SK-N-SH (cell line): ENCODE results near the gene NECTIN2. TPM values are rescaled to one million over a fixed set of nuclear protein-coding genes. Genes with fewer than 3 reads are reported as not detected.

Experiments used
- CTCF ChIA-PET: fragments of 300-600, 350-600 bp; formaldehyde crosslinking; extraction: SDS; loops from one replicate; lab custom pipeline; 2021; lab: Yijun Ruan, JAX
- POLR2A ChIA-PET: fragments of 350-600 bp; sonication (Branson Sonifier 250); formaldehyde crosslinking; extraction: SDS; loops from one replicate; lab custom pipeline; 2020; ENCODE audit warnings: antibody characterized with exemption, inconsistent platforms; lab: Yijun Ruan, JAX
- DNase-seq: peaks from one replicate; pipeline ENCODE4 v3.0.0; 2012
- H2AFZ ChIP-seq: fragments of 200-600 bp; sonication (generic); 2 replicates; pipeline ENCODE4 v1.8.1; 2016; ENCODE audit warnings: antibody characterized with exemption, mild to moderate bottlenecking, low read depth
- H3F3A ChIP-seq: fragments of 200-600 bp; sonication (generic); replicated peaks from 2 replicates; pipeline ENCODE3; 2016; ENCODE audit warnings: antibody characterized with exemption, mild to moderate bottlenecking; ENCODE audit not compliant: insufficient read depth
- H3K27ac ChIP-seq, 2 experiments: fragments of 200-500 bp in 1 of 2; fragments of 200-600 bp in 1 of 2; sonication (Bioruptor generic) in 1 of 2; sonication (generic), shearing (Covaris generic) in 1 of 2; 2 replicates each; pipeline versions ENCODE4 v1.5.1 to v1.6.1; 2014 to 2016; ENCODE audit warnings: low read depth in 2 of 2, inconsistent platforms in 1 of 2, low read length in 1 of 2, mild to moderate bottlenecking in 1 of 2, mixed read lengths in 1 of 2
- H3K27me3 ChIP-seq: fragments of 200-600 bp; sonication (generic), shearing (Covaris generic); 2 replicates; pipeline ENCODE4 v1.6.1; 2016; ENCODE audit warnings: mixed run types; ENCODE audit not compliant: insufficient read depth
- H3K36me3 ChIP-seq, 2 experiments: fragments of 200-500 bp in 1 of 2; fragments of 200-600 bp in 1 of 2; sonication (Bioruptor generic) in 1 of 2; sonication (generic) in 1 of 2; replicated peaks in 1 of 2; 2 replicates each; pipeline versions ENCODE3 to v1.5.1; 2014 to 2016; ENCODE audit warnings: low read length in 1 of 2, mild to moderate bottlenecking in 1 of 2; ENCODE audit not compliant: insufficient read depth in 2 of 2, control insufficient read depth in 1 of 2
- H3K4me1 ChIP-seq, 2 experiments: fragments of 200-500 bp in 1 of 2; fragments of 200-600 bp in 1 of 2; sonication (Bioruptor generic) in 1 of 2; sonication (generic), shearing (Covaris generic) in 1 of 2; 2 replicates each; pipeline versions ENCODE4 v1.5.1 to v1.6.1; 2014 to 2016; ENCODE audit warnings: low read depth in 1 of 2, low read length in 1 of 2, mixed run types in 1 of 2; ENCODE audit not compliant: insufficient read depth in 2 of 2, control insufficient read depth in 1 of 2
- H3K4me2 ChIP-seq: fragments of 200-600 bp; sonication (generic), shearing (Covaris generic); 2 replicates; pipeline ENCODE4 v1.6.1; 2017; ENCODE audit warnings: mixed run types
- H3K4me3 ChIP-seq, 2 experiments: fragments of 200-500 bp in 1 of 2; fragments of 200-600 bp in 1 of 2; sonication (Bioruptor generic) in 1 of 2; sonication (generic), shearing (Covaris generic) in 1 of 2; 2 replicates each; pipeline versions ENCODE4 v1.5.1 to v1.8.1; 2014 to 2016; ENCODE audit warnings: low read depth in 2 of 2, inconsistent platforms in 1 of 2, low read length in 1 of 2, mild to moderate bottlenecking in 1 of 2, mixed read lengths in 1 of 2, moderate library complexity in 1 of 2
- H3K79me2 ChIP-seq: fragments of 200-600 bp; sonication (generic); 2 replicates; pipeline ENCODE4 v1.8.1; 2017; ENCODE audit warnings: mild to moderate bottlenecking; ENCODE audit not compliant: insufficient read depth
- H3K9ac ChIP-seq: fragments of 200-600 bp; sonication (generic); 2 replicates; pipeline ENCODE4 v1.6.1; 2017; ENCODE audit warnings: mixed run types
- H3K9me2 ChIP-seq: fragments of 200-600 bp; sonication (generic); 2 replicates; pipeline ENCODE4 v1.6.1; 2017; ENCODE audit warnings: mixed run types
- H3K9me3 ChIP-seq: fragments of 200-600 bp; sonication (generic); 2 replicates; pipeline ENCODE4 v1.6.1; 2017; ENCODE audit warnings: mixed run types, mild to moderate bottlenecking, moderate library complexity
- H4K20me1 ChIP-seq: fragments of 200-600 bp; sonication (generic); 2 replicates; pipeline ENCODE4 v1.6.1; 2017; ENCODE audit warnings: mild to moderate bottlenecking, mixed run types; ENCODE audit not compliant: insufficient read depth
- CHD2 ChIP-seq: fragments of 150-350 bp; IDR thresholded peaks from 2 replicates; pipeline ENCODE4 v1.6.1; 2018; ENCODE audit warnings: low read length; ENCODE audit not compliant: partially characterized antibody
- ELF1 ChIP-seq: IDR thresholded peaks from 2 replicates; pipeline ENCODE4 v1.4.0; 2012
- EP300 ChIP-seq, 2 experiments: IDR thresholded peaks; 2 replicates each; pipeline versions ENCODE4 v1.4.0 to v1.6.1; 2012; ENCODE audit warnings: borderline replicate concordance in 1 of 2, low read depth in 1 of 2, low read length in 1 of 2
- FOSL2 ChIP-seq: IDR thresholded peaks from 2 replicates; pipeline ENCODE4 v1.4.0; 2012; ENCODE audit warnings: low read depth, mild to moderate bottlenecking, moderate library complexity, borderline replicate concordance
- FOXM1 ChIP-seq: IDR thresholded peaks from 2 replicates; pipeline ENCODE4 v1.4.0; 2012; ENCODE audit warnings: low read depth, mild to moderate bottlenecking
- GABPA ChIP-seq: IDR thresholded peaks from 2 replicates; pipeline ENCODE4 v1.4.0; 2012; ENCODE audit warnings: low read depth, mild to moderate bottlenecking
- JUND ChIP-seq: IDR thresholded peaks from 2 replicates; pipeline ENCODE4 v1.4.0; 2012
- MEF2A ChIP-seq: IDR thresholded peaks from 2 replicates; pipeline ENCODE4 v1.4.0; 2012; ENCODE audit warnings: low read depth, borderline replicate concordance
- NFIC ChIP-seq: IDR thresholded peaks from 2 replicates; pipeline ENCODE4 v1.4.0; 2012; ENCODE audit warnings: borderline replicate concordance
- RAD21 ChIP-seq: IDR thresholded peaks from 2 replicates; pipeline ENCODE4 v1.6.1; 2012; ENCODE audit warnings: mild to moderate bottlenecking, low read length
- RCOR1 ChIP-seq: fragments of 150-350 bp; IDR thresholded peaks from 2 replicates; pipeline ENCODE4 v1.6.1; 2017; ENCODE audit warnings: antibody characterized with exemption, low read length
- RFX5 ChIP-seq: IDR thresholded peaks from 2 replicates; pipeline ENCODE4 v1.6.1; 2012; ENCODE audit warnings: mild to moderate bottlenecking, improper control_type of control experiment, low read length
- RXRA ChIP-seq: IDR thresholded peaks from 2 replicates; pipeline ENCODE4 v1.4.0; 2012; ENCODE audit warnings: low read depth, mild to moderate bottlenecking, borderline replicate concordance
- SIN3A ChIP-seq: IDR thresholded peaks from 2 replicates; pipeline ENCODE4 v1.6.1; 2012; ENCODE audit warnings: low read depth, mild to moderate bottlenecking, low read length, moderate library complexity, borderline replicate concordance
- SMC3 ChIP-seq: IDR thresholded peaks from 2 replicates; pipeline ENCODE4 v1.6.1; 2012; ENCODE audit warnings: low read depth, low read length, improper control_type of control experiment
- TAF1 ChIP-seq: IDR thresholded peaks from 2 replicates; pipeline ENCODE4 v1.6.1; 2012; ENCODE audit warnings: low read depth, mild to moderate bottlenecking, low read length, moderate library complexity, borderline replicate concordance
- TCF12 ChIP-seq: IDR thresholded peaks from 2 replicates; pipeline ENCODE4 v1.4.0; 2012
- TEAD4 ChIP-seq: IDR thresholded peaks from 2 replicates; pipeline ENCODE4 v1.4.0; 2012; ENCODE audit warnings: mild to moderate bottlenecking, borderline replicate concordance; ENCODE audit not compliant: insufficient read depth
- YY1 ChIP-seq: IDR thresholded peaks from 2 replicates; pipeline ENCODE4 v1.4.0; 2012; ENCODE audit warnings: low read depth, mild to moderate bottlenecking
- WGBS: methylation state at CpG from one replicate; pipeline ENCODE4 v1.1.6; 2017; ENCODE audit warnings: low lambda C conversion rate; 5-methylcytosine and 5-hydroxymethylcytosine counted together
- polyA plus RNA-seq, 3 experiments: library from polyadenylated mRNA; depleted of rRNA; stranded (reverse); fragments of >200 nt; gene quantifications; 2 replicates each; pipeline ENCODE4 v1.2.3, GENCODE V29; 2012
- TF ChIP-seq, protein P1 (sequence below): IDR thresholded peaks from 2 replicates; pipeline ENCODE4 v1.6.1; 2012; ENCODE audit warnings: mild to moderate bottlenecking, low read depth, low read length, moderate library complexity
- TF ChIP-seq, protein P2 (sequence below): fragments of 150-350 bp; IDR thresholded peaks from 2 replicates; pipeline ENCODE4 v1.6.1; 2017; ENCODE audit warnings: antibody characterized with exemption, low read length, low read depth, borderline replicate concordance
- TF ChIP-seq, protein P3 (sequence below): IDR thresholded peaks from 2 replicates; pipeline ENCODE4 v1.4.0; 2012; ENCODE audit warnings: low read depth, borderline replicate concordance
- TF ChIP-seq, protein P4 (sequence below): IDR thresholded peaks from 2 replicates; pipeline ENCODE4 v1.4.0; 2012; ENCODE audit warnings: low read depth
- TF ChIP-seq, protein P5 (sequence below): fragments of 150-350 bp; IDR thresholded peaks from 2 replicates; pipeline ENCODE4 v1.6.1; 2016; ENCODE audit warnings: mild to moderate bottlenecking, low read depth, low read length

Gene NECTIN2
- polyA plus RNA-seq, 1 of the 3 experiments (the other 2 are of a cell fraction), result 121 TPM

DNA sequence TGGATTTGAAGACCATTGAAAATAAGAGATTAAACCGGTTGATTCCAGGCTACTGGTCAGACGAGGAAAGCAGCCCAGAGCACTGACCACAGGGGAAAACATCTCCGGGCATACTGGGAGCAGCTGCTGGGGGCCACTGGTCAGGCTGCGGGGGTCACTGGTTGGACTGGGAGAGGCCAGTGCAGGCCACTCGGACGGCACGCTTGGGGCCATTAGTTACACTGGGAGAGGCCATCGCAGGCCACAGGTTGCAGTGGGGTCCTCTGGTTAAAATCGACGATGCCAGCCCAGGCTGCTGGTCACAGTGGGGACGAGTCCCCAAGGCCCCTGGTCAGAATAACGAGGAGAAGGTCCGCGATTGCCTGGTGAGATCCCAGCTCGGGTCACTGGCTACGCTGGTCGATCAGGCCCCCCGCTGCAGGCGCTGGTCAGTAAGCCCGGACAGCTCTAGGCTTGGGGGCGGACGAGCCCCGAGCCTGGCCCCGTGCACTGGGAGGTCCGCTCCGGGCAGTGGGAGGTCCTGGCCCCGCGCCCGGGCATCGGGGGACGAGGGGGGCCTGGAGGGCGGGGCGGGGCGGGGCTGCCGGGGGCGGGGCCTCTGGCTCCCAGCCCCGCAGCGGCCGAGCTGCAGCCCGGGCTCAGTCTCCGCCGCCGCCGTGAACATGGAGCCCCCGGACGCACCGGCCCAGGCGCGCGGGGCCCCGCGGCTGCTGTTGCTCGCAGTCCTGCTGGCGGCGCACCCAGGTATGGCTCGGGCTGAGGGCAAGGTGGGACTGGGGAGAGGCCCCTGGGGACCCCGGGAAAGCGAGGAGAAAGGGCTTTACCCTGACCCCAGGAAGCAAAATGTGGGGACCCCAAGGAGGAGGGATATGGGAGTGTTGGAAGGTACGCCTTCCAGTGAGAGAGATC lies 37.4 kb upstream of the NECTIN2 start, which contains the start of gene BCAM:
TSS of gene BCAM (plus strand) at position 641 of the 909 bp plus-strand sequence. CDS start at position 663, 22 bp downstream.
- Histone ChIP-seq H3K27me3 (peaks cover 34% of the 10 kb centered on the region), H3K27ac (no peak within 1 kb of the TSS), H3K79me2 (no peaks in the 10 kb centered on the region), H3F3A (peaks cover 8% of the 10 kb centered on the region), H3K36me3 (no peaks in the 10 kb centered on the region), H3K4me3 (peak within 1 kb of the TSS; percentile 51 to 66), H3K9me2 (no peaks in the 10 kb centered on the region), H3K9ac (peak within 1 kb of the TSS; percentile 60), H3K4me2 (peak within 1 kb of the TSS; percentile 99), H3K4me1 (peaks cover 8 to 13% of the 10 kb centered on the region in 2 experiments; a peak in 2 of 4 replicates), H4K20me1 (no peaks in the 10 kb centered on the region), H3K9me3 (no peaks in the 10 kb centered on the region), H2AFZ (peak within 1 kb of the TSS; percentile 82; the same call in 1 of the 2 replicates)
- ChIA-PET POLR2A (no interaction called here), CTCF (interaction anchor here (0.5 to 9.3 kb wide), 16 partner anchors 9 to 368 kb away, joined by 3 to 70 read pairs (median 4); no protein-coding TSS in a partner anchor)
- WGBS, result 15% methylated on average over 8 of the region's 59 CpGs
- DNase-seq, result peak; percentile 97
- TF ChIP-seq SIN3A, result 0 out of 2 replicates have a peak, but pooled peaks have one; percentile 14
- TF ChIP-seq MEF2A, result no peak
- no peak for TF ChIP-seq CHD2
- no peak for TF ChIP-seq FOXM1
- TF ChIP-seq TAF1, result peak; percentile 50; the same call in 1 of the 2 replicates
- TF ChIP-seq EP300 (IDR thresholded peaks at IDR 0.05; ENCODE audit: borderline replicate concordance in 1 of 2, low read depth in 1 of 2, low read length in 1 of 2), result no peak
- peak; percentile 60 for TF ChIP-seq NFIC
- TF ChIP-seq RCOR1, result no peak
- TF ChIP-seq, protein P1, sequence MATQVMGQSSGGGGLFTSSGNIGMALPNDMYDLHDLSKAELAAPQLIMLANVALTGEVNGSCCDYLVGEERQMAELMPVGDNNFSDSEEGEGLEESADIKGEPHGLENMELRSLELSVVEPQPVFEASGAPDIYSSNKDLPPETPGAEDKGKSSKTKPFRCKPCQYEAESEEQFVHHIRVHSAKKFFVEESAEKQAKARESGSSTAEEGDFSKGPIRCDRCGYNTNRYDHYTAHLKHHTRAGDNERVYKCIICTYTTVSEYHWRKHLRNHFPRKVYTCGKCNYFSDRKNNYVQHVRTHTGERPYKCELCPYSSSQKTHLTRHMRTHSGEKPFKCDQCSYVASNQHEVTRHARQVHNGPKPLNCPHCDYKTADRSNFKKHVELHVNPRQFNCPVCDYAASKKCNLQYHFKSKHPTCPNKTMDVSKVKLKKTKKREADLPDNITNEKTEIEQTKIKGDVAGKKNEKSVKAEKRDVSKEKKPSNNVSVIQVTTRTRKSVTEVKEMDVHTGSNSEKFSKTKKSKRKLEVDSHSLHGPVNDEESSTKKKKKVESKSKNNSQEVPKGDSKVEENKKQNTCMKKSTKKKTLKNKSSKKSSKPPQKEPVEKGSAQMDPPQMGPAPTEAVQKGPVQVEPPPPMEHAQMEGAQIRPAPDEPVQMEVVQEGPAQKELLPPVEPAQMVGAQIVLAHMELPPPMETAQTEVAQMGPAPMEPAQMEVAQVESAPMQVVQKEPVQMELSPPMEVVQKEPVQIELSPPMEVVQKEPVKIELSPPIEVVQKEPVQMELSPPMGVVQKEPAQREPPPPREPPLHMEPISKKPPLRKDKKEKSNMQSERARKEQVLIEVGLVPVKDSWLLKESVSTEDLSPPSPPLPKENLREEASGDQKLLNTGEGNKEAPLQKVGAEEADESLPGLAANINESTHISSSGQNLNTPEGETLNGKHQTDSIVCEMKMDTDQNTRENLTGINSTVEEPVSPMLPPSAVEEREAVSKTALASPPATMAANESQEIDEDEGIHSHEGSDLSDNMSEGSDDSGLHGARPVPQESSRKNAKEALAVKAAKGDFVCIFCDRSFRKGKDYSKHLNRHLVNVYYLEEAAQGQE, result no peak
- TF ChIP-seq, protein P2, sequence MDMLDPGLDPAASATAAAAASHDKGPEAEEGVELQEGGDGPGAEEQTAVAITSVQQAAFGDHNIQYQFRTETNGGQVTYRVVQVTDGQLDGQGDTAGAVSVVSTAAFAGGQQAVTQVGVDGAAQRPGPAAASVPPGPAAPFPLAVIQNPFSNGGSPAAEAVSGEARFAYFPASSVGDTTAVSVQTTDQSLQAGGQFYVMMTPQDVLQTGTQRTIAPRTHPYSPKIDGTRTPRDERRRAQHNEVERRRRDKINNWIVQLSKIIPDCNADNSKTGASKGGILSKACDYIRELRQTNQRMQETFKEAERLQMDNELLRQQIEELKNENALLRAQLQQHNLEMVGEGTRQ, result no peak
- TF ChIP-seq SMC3, result no peak
- TF ChIP-seq FOSL2, result no peak
- TF ChIP-seq, protein P3, sequence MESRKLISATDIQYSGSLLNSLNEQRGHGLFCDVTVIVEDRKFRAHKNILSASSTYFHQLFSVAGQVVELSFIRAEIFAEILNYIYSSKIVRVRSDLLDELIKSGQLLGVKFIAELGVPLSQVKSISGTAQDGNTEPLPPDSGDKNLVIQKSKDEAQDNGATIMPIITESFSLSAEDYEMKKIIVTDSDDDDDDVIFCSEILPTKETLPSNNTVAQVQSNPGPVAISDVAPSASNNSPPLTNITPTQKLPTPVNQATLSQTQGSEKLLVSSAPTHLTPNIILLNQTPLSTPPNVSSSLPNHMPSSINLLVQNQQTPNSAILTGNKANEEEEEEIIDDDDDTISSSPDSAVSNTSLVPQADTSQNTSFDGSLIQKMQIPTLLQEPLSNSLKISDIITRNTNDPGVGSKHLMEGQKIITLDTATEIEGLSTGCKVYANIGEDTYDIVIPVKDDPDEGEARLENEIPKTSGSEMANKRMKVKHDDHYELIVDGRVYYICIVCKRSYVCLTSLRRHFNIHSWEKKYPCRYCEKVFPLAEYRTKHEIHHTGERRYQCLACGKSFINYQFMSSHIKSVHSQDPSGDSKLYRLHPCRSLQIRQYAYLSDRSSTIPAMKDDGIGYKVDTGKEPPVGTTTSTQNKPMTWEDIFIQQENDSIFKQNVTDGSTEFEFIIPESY, result no peak
- TF ChIP-seq, protein P4, sequence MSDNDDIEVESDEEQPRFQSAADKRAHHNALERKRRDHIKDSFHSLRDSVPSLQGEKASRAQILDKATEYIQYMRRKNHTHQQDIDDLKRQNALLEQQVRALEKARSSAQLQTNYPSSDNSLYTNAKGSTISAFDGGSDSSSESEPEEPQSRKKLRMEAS, result no peak
- TF ChIP-seq GABPA, result no peak
- TF ChIP-seq RAD21, result no peak
- TF ChIP-seq YY1, result no peak
- TF ChIP-seq JUND, result no peak
- TF ChIP-seq ELF1, result no peak
- TF ChIP-seq TCF12, result no peak
- no peak for TF ChIP-seq RXRA
- no peak for TF ChIP-seq RFX5
- TF ChIP-seq, protein P5, sequence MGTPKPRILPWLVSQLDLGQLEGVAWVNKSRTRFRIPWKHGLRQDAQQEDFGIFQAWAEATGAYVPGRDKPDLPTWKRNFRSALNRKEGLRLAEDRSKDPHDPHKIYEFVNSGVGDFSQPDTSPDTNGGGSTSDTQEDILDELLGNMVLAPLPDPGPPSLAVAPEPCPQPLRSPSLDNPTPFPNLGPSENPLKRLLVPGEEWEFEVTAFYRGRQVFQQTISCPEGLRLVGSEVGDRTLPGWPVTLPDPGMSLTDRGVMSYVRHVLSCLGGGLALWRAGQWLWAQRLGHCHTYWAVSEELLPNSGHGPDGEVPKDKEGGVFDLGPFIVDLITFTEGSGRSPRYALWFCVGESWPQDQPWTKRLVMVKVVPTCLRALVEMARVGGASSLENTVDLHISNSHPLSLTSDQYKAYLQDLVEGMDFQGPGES, result no peak
- no peak for TF ChIP-seq TEAD4
